Measurements from ENCODE around the gene HSD3B7.

The HSD3B7 gene

DNA sequence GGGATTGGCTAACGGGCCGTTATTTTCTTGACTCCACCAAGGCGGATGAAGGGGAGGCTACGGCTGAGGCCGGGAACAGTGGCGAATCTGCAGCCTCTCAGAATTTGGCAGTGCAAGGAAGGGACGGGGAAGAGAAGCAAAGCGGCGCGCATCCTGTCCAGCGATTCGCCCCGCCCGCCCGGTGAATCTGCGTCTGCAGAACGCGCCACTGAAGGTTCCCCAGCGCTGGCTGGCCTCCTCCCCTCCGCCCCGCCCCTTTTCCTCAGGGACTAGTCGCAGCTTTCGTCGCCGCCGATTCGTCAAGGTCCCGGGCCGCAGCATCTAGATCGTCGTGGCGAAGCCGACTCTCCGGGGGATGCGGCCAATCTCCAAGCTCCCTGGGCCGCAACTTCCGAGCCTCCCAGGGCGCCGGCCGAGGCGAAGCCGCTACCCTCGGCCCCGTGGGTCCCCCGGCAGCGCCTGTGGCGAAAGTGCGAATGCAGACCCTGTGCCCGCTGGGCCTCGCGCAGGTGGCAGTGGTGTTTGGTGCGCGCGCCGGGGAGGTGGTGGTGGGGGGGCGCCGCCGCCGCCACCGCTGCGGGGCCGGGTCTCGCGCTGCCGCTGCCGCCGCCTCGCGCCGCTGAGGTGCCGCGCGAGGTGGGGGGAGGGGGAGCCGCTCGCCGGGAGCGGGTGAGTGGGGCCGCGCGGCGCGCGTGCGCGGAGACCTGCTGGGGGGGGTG is 27.4 kb upstream of the HSD3B7 start, which contains the start of gene SETD1A:
SETD1A (plus strand) TSS at position 299 of the 719 bp plus-strand sequence. CDS start 978 bp downstream, outside the sequence.
- peak; percentile 93 to 96 for DNase-seq

DNA sequence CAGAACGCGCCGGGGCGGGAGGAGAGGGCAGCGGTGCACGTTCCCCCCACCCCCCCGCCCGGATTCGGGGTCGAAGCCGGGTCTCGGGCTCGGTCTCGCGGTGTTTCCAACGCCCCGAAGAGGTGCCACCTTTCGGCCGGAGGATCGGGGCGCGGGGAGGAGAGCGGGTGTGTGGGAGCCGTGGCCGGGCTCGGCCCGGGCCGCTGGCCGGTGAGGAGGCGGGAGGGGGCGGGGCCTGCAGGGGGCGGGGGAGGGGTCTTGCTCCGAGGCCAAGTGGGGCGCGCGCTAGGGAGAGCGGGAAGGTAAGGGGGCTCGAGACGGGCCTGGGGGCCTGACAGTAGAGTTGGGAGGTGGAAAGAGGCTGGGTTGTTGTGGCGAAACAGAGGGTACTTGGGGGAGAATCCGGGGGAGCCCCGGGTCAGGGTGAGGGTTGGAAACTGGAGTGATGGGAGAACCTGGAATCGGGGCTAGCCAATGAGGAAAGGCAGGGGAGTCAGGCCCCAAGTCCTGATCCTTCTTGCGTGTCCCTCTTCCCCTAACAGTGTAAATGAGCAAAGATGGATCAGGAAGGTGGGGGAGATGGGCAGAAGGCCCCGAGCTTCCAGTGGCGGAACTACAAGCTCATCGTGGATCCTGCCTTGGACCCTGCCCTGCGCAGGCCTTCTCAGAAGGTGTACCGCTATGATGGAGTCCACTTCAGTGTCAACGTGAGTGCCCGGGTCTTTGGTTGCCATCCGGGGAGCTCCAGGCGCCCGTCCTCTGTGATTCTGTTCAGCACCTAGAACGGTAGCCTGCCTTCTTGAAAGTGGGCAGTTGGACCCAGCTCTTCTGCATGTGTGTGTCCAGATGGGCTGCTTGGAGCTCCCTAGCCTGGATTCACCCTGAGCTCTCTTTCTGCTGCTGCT is 26.6 kb upstream of the HSD3B7 start:
- peak; percentile 82 to 83 for DNase-seq

DNA sequence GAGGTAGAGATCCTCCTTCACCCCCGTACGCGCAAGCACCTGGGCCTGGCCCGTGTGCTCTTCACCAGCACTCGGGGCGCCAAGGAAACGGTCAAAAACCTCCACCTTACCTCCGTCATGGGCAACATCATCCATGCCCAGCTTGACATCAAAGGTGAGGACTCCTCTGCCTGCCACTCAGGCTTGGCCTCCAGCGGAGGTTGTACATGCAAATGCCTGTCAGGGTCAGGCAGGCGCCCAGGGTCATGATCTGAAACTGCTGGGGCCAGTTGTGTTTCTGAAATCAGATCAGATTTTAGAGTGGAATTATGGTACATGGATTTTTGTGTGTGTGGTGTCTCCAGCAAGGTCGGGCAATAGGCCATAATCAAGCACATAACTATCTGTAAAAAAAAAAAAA is 23.6 kb upstream of the HSD3B7 start:
- DNase-seq, result no peak

DNA sequence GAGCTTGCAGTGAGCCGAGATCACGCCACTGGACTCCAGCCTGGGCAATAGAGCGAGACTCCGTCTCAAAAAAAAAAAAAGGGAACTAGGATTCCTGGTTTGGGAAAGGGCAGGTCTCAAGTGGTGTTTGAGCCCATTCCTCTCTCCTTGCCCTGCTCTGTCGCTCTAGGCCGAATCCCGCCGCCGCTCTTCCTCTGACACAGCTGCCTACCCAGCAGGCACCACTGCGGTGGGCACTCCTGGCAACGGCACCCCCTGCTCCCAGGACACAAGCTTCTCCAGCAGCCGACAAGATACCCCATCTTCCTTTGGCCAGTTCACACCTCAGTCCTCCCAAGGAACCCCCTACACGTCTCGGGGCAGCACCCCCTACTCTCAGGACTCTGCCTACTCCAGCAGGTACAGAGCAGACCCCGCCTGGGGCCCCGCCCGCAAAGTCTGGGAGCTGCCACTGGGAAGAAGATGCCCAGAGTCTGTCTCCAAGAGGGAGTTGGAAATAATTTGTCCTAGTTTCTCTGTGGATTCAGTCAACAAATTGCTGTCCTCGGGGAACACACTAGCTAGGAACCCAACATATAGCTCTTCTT is 21.0 kb upstream of the HSD3B7 start:
- no peak for DNase-seq

DNA sequence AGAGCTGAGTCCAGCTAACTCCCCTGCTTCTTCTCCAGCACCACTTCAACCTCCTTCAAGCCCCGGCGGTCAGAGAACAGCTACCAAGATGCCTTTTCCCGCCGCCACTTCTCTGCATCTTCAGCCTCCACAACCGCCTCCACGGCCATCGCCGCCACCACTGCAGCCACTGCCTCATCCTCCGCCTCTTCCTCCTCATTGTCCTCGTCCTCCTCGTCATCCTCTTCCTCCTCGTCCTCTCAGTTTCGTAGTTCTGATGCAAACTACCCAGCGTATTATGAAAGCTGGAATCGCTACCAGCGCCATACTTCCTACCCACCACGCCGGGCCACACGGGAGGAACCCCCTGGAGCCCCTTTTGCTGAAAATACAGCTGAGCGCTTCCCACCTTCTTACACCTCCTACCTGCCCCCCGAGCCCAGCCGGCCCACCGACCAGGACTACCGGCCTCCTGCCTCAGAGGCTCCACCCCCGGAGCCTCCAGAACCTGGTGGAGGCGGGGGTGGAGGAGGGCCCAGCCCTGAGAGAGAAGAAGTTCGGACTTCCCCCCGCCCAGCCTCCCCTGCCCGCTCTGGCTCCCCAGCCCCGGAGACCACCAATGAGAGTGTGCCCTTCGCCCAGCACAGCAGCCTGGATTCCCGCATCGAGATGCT is 20.3 kb upstream of the HSD3B7 start:
- no peak for DNase-seq

DNA sequence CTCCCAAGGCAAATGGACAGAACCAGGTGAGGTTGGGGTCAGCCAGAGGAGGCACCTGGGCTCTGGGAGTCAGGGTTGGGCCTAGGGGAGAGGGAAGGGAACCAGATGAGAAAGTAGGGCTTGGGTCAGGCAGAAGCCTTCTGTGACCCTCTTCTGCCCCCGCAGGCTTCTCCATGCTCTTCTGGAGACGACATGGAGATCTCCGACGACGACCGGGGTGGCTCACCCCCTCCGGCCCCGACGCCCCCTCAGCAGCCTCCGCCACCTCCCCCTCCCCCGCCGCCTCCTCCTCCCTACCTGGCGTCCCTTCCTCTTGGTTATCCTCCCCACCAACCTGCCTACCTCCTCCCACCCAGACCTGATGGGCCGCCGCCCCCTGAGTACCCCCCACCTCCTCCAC is 19.6 kb upstream of the HSD3B7 start:
- DNase-seq, result no peak

DNA sequence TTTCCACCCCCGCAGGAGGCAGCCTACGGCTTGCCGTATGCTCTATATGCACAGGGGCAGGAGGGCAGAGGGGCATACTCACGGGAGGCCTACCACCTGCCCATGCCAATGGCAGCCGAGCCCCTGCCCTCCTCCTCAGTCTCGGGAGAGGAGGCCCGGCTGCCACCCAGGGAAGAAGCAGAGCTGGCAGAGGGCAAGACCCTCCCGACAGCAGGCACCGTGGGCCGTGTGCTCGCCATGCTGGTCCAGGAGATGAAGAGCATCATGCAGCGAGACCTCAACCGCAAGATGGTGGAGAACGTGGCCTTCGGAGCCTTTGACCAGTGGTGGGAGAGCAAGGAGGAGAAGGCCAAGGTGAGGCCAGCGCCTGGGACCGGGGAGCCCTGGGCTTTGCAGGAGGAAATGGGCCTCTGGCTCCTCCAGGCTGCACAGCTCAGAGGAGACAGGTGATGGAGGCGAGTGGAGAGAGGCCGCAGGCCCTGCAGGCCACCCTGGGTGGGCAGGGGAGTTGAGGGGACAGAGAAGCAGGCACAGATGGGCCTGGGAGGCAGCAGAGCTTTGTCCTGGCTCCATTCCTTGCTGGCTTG is 18.9 kb upstream of the HSD3B7 start:
- DNase-seq, result no peak

DNA sequence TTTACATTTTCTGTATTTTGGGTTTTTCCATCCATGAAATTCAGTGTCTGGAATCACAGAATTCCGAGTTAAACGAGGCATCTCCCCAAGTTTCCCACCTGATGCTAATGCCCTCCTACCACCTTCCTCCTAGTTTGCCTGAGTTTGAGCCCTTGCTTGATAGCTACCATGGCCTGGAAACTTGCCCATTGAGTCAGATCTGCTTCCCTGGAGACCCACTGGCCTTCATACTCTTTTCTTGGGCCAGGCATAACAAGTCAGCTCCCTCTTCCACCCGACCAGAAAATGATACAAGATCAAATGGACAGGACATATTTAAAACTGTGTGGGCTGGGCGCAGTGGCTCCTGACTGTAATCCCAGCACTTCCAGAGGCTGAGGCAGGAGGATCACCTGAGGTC is 17.2 kb upstream of the HSD3B7 start:
- DNase-seq, result no peak

DNA sequence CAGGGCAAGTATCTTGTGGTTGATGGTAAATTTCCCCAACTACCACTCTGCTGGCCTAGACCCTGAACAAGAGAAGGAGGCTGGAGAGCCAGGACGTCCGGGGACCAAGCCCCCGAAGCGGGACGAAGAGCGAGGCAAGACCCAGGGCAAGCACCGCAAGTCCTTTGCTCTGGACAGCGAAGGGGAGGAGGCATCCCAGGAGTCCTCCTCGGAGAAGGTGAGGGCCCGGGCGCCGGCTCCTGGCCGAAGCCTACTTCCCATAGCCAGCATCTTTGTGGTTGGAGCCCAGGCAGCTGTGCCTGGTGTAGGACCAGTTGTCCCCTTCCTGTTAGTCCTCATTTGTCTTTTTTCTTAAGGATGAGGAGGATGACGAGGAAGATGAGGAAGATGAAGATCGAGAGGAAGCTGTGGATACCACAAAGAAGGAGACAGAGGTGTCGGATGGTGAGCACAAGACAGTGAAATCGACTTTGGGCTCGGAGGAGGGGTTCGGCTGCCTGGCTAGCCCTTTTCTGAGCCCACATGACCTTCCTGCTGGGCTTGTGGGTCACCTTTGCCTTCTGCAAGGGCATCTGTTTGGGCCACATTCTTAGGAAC is 15.7 kb upstream of the HSD3B7 start:
- no peak for DNase-seq

DNA sequence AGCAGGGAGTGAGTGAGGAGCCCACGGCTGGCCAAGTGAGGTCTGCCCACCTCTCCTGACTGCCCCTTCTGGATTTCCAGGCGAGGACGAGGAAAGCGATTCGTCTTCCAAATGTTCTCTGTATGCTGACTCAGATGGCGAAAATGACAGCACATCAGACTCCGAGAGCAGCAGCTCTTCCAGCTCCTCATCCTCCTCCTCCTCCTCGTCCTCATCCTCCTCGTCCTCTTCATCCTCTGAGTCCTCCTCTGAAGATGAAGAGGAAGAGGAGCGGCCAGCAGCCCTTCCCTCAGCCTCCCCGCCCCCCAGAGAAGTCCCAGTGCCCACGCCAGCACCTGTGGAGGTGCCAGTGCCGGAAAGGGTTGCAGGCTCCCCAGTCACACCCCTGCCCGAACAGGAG is 13.7 kb upstream of the HSD3B7 start:
- no peak for DNase-seq

DNA sequence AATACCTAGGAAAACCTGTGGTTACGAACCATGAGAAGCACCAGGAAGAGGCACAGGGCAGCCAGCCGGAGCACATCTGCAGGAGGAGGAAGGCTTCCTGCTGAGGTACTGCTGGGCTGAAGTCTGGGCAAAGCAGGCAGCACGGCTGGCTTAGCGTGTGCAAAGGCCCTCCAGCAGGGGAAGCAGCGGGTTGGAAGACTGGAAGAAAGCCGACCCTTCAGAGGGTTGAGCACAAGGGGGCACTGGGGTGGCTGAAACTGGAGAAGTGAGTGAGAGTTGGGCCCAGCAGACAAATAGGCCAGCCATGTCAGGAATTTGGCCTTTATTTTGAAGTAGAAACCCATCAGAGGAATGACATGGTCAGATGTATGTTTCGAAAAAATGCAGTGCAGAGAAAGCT is 12.1 kb upstream of the HSD3B7 start:
- DNase-seq, result no peak

DNA sequence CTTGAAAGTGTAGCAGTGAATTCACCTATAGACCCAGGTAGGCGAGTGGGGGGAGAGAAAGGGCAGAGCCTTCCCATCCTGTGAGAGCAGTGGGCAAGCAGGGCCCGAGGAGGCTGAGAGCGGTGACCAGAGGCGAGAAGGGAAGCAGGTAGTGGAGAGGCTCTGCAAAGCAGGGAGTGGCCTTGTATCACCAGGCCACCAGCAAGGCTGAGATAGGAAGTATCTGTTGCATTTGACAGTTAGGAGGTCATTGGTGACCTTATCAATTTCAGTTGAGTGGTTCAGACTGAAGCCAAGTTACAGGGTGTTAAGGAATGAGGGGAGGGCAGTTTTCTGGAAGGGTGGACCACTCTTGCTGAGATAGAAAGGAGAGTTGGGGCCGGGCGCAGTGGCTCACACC is 10.7 kb upstream of the HSD3B7 start:
- DNase-seq, result no peak

DNA sequence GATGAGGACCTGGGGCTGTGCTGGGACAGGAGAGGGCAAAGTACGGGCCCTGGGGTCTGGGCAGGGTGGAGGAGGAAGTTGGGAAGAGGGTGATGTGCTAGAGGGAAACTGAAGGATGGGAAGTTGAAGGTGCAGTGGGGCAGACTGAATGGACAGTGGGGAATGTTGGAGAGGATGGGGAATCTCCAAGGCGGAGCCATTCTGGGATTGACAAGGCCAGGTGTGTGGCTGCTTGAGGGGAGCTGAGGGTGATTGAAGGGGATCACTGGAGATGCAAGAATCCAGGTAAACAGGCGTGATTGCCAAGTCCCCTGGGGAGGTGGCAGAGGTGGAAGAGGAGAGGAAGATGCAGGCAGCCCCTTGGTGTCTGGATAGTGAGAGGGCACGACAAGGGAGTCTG is 8.5 kb upstream of the HSD3B7 start:
- DNase-seq, result no peak

DNA sequence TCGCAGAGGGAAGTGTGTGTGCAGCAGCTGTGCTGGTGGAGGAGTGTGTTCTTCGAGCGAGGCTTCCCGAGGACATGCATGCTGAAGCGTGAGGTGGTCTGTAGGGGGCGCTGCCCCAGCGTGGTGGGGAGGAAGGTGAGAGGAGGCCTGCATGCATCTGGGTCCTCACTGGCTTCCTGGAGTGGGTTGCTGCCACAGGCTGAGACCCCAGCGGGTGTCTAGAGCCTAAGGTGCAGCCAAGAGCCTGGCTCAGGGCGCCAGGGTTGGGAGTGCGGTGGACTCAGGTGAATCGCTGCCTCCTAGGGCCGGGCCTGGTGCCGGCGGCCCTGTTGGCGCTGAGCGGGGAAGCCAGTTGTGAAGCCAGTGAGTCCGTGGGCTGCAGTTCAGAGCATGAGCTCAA is 7.5 kb upstream of the HSD3B7 start:
- DNase-seq, result no peak

DNA sequence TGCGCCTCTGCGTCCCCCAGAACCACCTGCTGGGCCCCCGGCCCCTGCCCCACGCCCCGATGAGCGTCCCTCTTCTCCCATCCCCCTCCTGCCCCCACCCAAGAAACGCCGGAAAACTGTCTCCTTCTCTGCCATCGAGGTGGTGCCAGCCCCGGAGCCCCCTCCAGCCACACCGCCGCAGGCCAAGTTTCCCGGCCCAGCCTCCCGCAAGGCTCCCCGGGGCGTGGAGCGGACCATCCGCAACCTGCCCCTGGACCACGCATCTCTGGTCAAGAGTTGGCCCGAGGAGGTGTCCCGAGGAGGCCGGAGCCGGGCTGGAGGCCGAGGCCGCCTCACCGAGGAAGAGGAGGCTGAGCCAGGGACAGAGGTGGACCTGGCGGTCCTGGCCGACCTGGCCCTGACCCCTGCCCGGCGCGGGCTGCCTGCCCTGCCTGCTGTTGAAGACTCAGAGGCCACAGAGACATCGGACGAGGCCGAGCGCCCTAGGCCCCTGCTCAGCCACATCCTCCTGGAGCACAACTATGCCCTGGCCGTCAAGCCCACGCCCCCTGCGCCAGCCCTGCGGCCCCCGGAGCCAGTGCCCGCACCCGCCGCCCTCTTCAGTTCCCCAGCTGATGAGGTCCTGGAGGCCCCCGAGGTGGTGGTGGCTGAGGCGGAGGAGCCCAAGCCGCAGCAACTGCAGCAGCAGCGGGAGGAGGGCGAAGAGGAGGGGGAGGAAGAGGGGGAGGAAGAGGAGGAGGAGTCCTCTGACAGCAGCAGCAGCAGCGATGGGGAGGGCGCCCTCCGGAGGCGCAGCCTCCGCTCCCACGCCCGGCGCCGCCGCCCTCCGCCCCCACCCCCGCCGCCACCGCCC is 5.6 kb upstream of the HSD3B7 start:
- DNase-seq, result no peak

DNA sequence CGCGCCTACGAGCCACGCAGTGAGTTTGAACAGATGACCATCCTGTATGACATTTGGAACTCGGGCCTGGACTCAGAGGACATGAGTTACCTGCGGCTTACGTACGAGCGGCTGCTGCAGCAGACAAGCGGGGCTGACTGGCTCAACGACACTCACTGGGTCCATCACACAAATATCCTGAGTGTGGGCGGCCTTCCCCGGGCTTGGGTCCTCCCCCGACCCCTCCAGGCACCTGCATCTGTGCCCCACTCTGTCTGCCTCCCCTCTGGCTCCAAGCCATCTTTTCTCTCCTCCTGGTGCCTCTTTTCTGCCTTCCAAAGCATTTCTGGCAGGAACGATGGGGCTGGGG is 5.0 kb upstream of the HSD3B7 start:
- DNase-seq, result no peak

DNA sequence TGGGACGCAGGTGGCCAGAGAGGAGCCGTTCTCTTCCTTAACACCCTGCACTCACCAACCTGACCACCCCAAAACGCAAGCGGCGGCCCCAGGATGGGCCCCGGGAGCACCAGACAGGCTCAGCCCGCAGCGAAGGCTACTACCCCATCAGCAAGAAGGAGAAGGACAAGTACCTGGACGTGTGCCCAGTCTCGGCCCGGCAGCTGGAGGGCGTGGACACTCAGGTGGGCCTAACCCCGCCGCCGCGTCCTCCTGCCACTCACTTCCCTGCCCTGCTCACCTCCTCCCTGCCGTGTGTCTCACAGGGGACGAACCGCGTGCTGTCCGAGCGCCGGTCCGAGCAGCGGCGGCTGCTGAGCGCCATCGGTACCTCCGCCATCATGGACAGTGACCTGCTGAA is 4.6 kb upstream of the HSD3B7 start:
- no peak for DNase-seq

DNA sequence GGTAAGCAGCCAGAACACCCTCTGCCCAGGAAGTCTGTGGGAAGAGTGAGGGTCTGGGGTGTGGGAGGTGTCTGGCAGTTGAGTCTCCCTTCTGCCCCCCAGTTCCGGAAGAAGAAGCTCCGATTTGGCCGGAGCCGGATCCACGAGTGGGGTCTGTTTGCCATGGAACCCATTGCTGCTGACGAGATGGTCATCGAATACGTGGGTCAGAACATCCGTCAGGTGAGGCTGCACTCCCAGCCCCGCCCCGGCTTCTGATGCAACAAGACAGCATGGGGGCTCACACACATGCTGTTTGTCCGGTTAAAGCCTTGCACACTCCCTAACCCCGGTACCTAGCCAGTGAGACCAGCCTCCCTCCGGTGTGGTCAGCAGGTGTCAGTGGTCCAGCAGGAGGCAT is 4.0 kb upstream of the HSD3B7 start:
- DNase-seq, result no peak

DNA sequence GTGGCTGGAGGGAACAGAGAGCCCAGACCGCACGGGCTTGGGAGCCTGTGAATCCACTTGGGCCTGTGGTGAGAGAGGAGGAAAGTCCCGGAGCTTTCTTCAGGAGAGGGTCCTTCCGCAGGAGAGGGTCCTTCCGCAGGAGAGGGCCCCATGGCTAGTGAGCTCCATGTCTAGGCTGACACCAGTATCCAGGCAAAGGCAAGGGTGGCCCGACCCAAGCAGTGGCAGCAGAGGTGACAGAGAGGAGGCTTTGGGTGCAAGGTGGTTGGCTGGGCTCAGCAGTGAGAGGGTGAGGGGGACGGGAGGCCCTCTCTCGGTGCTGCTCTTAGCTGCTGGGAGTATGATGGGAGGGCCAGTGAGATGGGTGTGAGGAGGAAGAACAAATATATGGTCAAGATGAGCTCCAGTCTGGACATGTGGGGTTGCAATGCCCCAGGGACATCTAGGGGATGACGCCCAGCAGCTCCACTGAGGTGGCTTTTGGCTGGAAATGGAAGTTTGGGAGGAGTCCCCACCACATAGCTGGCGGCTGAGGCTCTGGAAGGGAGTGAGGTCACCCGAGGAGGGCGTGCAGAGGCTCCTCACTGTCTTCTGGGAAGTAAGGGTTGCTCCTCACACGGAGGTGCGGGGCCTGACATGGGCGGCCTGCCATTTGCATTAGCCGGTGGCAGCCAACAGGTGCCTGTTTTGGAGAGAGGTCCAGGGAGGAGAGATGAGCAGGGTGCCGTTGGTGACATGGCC is 2.3 kb upstream of the HSD3B7 start:
- DNase-seq, result no peak

DNA sequence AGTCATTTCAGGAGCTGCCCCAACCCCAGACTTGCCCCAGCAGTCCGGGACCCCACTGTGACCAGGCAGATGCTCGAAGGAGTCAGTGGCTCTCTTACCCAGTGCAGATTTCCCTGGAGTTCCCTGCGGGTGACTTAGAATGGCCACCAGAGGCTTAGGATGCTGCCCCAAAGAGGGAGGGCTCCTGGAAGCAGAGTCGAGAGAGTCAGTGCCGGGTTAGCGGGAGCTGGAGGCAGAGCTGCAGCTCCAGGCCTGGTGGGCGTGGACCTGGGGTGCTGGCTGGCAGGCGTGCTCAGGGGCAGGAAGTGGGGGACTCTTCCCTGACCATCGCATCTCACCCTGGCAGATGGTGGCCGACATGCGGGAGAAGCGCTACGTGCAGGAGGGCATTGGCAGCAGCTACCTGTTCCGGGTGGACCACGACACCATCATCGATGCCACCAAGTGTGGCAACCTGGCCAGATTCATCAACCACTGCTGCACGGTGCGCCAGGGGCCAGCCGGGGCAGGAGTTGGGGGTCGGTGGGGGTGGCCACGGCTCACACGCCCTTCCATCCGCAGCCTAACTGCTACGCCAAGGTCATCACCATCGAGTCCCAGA is 1.6 kb upstream of the HSD3B7 start:
- DNase-seq, result no peak
